HepG2 (cell line): ENCODE data around the gene ANXA5. TPM values are rescaled to one million over a fixed set of nuclear protein-coding genes. Genes with fewer than 3 reads are reported as not detected.

Source experiments
- ATAC-seq: fragments of 200-7000 bp; cut with Tn5 transposase; 3 replicates; pipeline ENCODE4 v1.9.1; 2020; ENCODE audit warnings: mild to moderate bottlenecking, moderate library complexity
- BruUV-seq: library from RNA; stranded (reverse); fragments of 400-500 nt; replicated peaks from 2 replicates; lab custom pipeline; 2021; lab: Mats Ljungman, UMichigan
- CTCF ChIA-PET: fragments of 300-600 bp; formaldehyde crosslinking; extraction: SDS; loops from one replicate; lab custom pipeline; 2021; ENCODE audit warnings: low total read pairs, inconsistent platforms, low intra/inter-chr PET ratio; lab: Yijun Ruan, JAX
- POLR2A ChIA-PET: fragments of 350-600 bp; sonication (Branson Sonifier 250); formaldehyde crosslinking; loops from one replicate; lab custom pipeline; 2020; ENCODE audit warnings: antibody characterized with exemption, inconsistent platforms; lab: Yijun Ruan, JAX
- DNase-seq: peaks from one replicate; pipeline ENCODE4 v3.0.0-alpha.2; 2015; ENCODE audit warnings: low spot score
- FAIRE-seq: peaks from 3 replicates; lab custom pipeline; 2011; peaks lifted over from hg19 to GRCh38; lab: Jason Lieb, UNC
- H2AFZ ChIP-seq: one replicate; pipeline ENCODE4 v1.6.1; 2011; ENCODE audit warnings: low read length, inconsistent platforms
- H3K27ac ChIP-seq: fragments of 300-600 bp; 3 replicates; pipeline ENCODE4 v1.8.0; 2011; ENCODE audit warnings: mixed run types, mild to moderate bottlenecking, mixed read lengths, low read length, inconsistent platforms; ENCODE audit not compliant: insufficient read depth; ENCODE audit errors: extremely low read length
- H3K27me3 ChIP-seq, 2 experiments: fragments of 200-600 bp in 1 of 2; 2 replicates in 1 of 2; 3 replicates in 1 of 2; pipeline versions ENCODE4 v1.6.0 to v1.8.0; 2011; ENCODE audit warnings: low read length in 2 of 2, mild to moderate bottlenecking in 2 of 2, moderate library complexity in 2 of 2, inconsistent platforms in 1 of 2; ENCODE audit not compliant: insufficient read depth in 2 of 2, control insufficient read depth in 1 of 2
- H3K36me3 ChIP-seq, 2 experiments: fragments of 200-600 bp in 1 of 2; replicated peaks in 1 of 2; 2 replicates in 1 of 2; 3 replicates in 1 of 2; pipeline versions ENCODE4 v1.5.1 to v1.8.0; 2011; ENCODE audit warnings: low read length in 2 of 2, inconsistent platforms in 1 of 2; ENCODE audit not compliant: insufficient read depth in 2 of 2, control insufficient read depth in 1 of 2
- H3K4me1 ChIP-seq: 2 replicates; pipeline ENCODE4 v1.5.1; 2012; ENCODE audit warnings: low read length, inconsistent platforms; ENCODE audit not compliant: insufficient read depth
- H3K4me2 ChIP-seq: 2 replicates; pipeline ENCODE4 v1.6.0; 2011; ENCODE audit warnings: low read depth, low read length, inconsistent platforms
- H3K4me3 ChIP-seq, 3 experiments: fragments of 200-600 bp in 1 of 3; sonication (generic), shearing (Covaris generic) in 1 of 3; replicated peaks in 1 of 3; 2 replicates each; pipeline ENCODE4 v1.5.1; 2011 to 2016; ENCODE audit warnings: low read length in 3 of 3, inconsistent platforms in 2 of 3, low read depth in 2 of 3, mild to moderate bottlenecking in 2 of 3, control low read depth in 1 of 3, mixed read lengths in 1 of 3; ENCODE audit not compliant: insufficient read depth in 1 of 3
- H3K79me2 ChIP-seq: one replicate; pipeline ENCODE4 v1.6.1; 2011; ENCODE audit warnings: low read length, inconsistent platforms; ENCODE audit not compliant: insufficient read depth
- H3K9ac ChIP-seq: 2 replicates; pipeline ENCODE4 v1.6.0; 2011; ENCODE audit warnings: mild to moderate bottlenecking, low read depth, low read length, inconsistent platforms; ENCODE audit not compliant: insufficient read depth
- H3K9me3 ChIP-seq: 2 replicates; pipeline ENCODE4 v1.5.1; 2012; ENCODE audit warnings: mild to moderate bottlenecking, low read length
- H4K20me1 ChIP-seq: 2 replicates; pipeline ENCODE4 v1.6.0; 2011; ENCODE audit warnings: inconsistent platforms, mild to moderate bottlenecking, low read length, moderate library complexity; ENCODE audit not compliant: insufficient read depth
- CREB1 ChIP-seq, 2 experiments: fragments of 450-650 bp in 1 of 2; IDR thresholded peaks; 2 replicates each; pipeline ENCODE4 v1.6.1; 2016 to 2017; ENCODE audit warnings: control low read depth in 1 of 2, mild to moderate bottlenecking in 1 of 2, missing compliant biosample characterization in 1 of 2, missing genetic modification characterization in 1 of 2
- EZH2 ChIP-seq: conservative IDR thresholded peaks from 2 replicates; pipeline ENCODE4 v1.6.1; 2012; ENCODE audit warnings: mild to moderate bottlenecking, low read depth, low read length, moderate library complexity
- GTF2F1 ChIP-seq: fragments of 150-350 bp; IDR thresholded peaks from 2 replicates; pipeline ENCODE4 v1.6.1; 2014; ENCODE audit warnings: low read length
- NFATC3 ChIP-seq: sonication (generic); formaldehyde crosslinking; IDR thresholded peaks from 2 replicates; pipeline ENCODE4 v1.5.1; 2020; ENCODE audit warnings: mild to moderate bottlenecking, missing genetic modification reagents
- SMARCC2 ChIP-seq: fragments of 450-650 bp; IDR thresholded peaks from 2 replicates; pipeline ENCODE4 v1.6.1; 2017; ENCODE audit warnings: antibody characterized with exemption, mild to moderate bottlenecking
- SMARCE1 ChIP-seq: fragments of 450-650 bp; IDR thresholded peaks from 2 replicates; pipeline ENCODE4 v1.6.1; 2017; ENCODE audit warnings: borderline replicate concordance
- YEATS4 ChIP-seq: sonication (generic); formaldehyde crosslinking; IDR thresholded peaks from 2 replicates; pipeline ENCODE4 v1.4.0; 2020; ENCODE audit warnings: missing genetic modification reagents, borderline replicate concordance
- ZBTB20 ChIP-seq: sonication (generic); formaldehyde crosslinking; IDR thresholded peaks from 2 replicates; pipeline ENCODE4 v1.8.1; 2023; ENCODE audit warnings: missing genetic modification reagents, low read depth, mild to moderate bottlenecking, borderline replicate concordance
- ZBTB21 ChIP-seq: sonication (generic); formaldehyde crosslinking; IDR thresholded peaks from 2 replicates; pipeline ENCODE4 v1.4.0; 2020; ENCODE audit warnings: missing genetic modification reagents
- ZNF572 ChIP-seq: sonication (generic); formaldehyde crosslinking; IDR thresholded peaks from 2 replicates; pipeline ENCODE4 v1.5.1; 2020; ENCODE audit warnings: mild to moderate bottlenecking, missing genetic modification reagents
- ZNF674 ChIP-seq: sonication (generic); formaldehyde crosslinking; IDR thresholded peaks from 2 replicates; pipeline ENCODE4 v1.5.0; 2020; ENCODE audit warnings: low read depth, mild to moderate bottlenecking, missing genetic modification reagents
- ZNF766 ChIP-seq: sonication (generic); formaldehyde crosslinking; IDR thresholded peaks from 2 replicates; pipeline ENCODE4 v1.5.0; 2020; ENCODE audit warnings: missing genetic modification reagents, borderline replicate concordance
- ZNF781 ChIP-seq: sonication (generic); formaldehyde crosslinking; IDR thresholded peaks from 2 replicates; pipeline ENCODE4 v1.5.1; 2020; ENCODE audit warnings: borderline replicate concordance, mild to moderate bottlenecking, missing genetic modification reagents; ENCODE audit errors: not compliant biosample characterization
- WGBS: methylation state at CpG from one replicate; pipeline ENCODE4 v1.1.6; 2017; ENCODE audit warnings: low lambda C conversion rate; 5-methylcytosine and 5-hydroxymethylcytosine counted together
- in situ Hi-C: cut with HindIII; loops from 2 replicates; pipeline ENCODE4 v1.10.0; 2017; ENCODE audit warnings: low pct_unique_long_range_greater_than_20kb; ENCODE audit not compliant: extremely low pct_ligation_motif_present
- intact Hi-C: fragments of 100-400 bp; cut with micrococcal nuclease; formaldehyde crosslinking; loops from one replicate; pipeline ENCODE4 v1.10.0; 2022; ENCODE audit not compliant: unreplicated experiment
- polyA plus RNA-seq, 8 experiments: library from polyadenylated mRNA; depleted of rRNA in 3 of 8; stranded (reverse) in 7 of 8; unstranded in 1 of 8; fragments of >200 nt; fragmentation: Illumina TruSeq in 4 of 8; extraction: Trizol in 4 of 8; gene quantifications; 2 replicates each; pipeline versions ENCODE4 v1.2.1 to v1.2.3, GENCODE V29; 2011 to 2016; ENCODE audit warnings: low read depth in 4 of 8, missing spikeins in 1 of 8, mixed read lengths in 1 of 8; ENCODE audit not compliant: insufficient read depth in 1 of 8
- total RNA-seq, 5 experiments: library from RNA; depleted of rRNA; stranded (reverse); fragments of >200 nt; fragmentation: Illumina TruSeq; extraction: Trizol; gene quantifications; 2 replicates each; pipeline ENCODE4 v1.2.3, GENCODE V29; 2016; ENCODE audit warnings: low read depth in 1 of 5
- TF ChIP-seq, protein P1 (sequence below): fragments of 450-650 bp; IDR thresholded peaks from 2 replicates; pipeline ENCODE4 v1.6.1; 2016
- TF ChIP-seq, protein P2 (sequence below): fragments of 450-650 bp; IDR thresholded peaks from 2 replicates; pipeline ENCODE4 v1.6.1; 2017; ENCODE audit warnings: mild to moderate bottlenecking

Gene ANXA5
- total and polyA plus RNA-seq, 2 of the 13 experiments (the other 11 are each of a cell fraction or from before 2014, with no cell fraction given) = 209 to 342 TPM

DNA sequence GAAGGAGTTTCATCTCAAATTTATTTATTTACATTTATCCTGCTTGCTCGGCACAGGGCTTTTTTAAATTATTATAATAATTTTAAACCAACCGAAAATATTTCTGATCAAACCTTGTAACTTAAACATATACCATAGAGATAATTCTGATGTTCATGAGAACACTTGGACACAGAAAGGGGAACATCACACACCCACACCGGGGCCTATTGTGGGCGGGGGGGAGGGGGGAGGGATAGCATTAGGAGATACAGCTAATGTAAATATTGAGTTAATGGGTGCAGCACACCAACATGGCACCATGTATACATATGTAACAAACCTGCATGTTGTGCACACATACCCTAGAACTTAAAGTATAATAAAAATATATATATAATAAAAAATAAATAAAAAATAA, 2.9 kb downstream of the ANXA5 start:
- no peak for FAIRE-seq

DNA sequence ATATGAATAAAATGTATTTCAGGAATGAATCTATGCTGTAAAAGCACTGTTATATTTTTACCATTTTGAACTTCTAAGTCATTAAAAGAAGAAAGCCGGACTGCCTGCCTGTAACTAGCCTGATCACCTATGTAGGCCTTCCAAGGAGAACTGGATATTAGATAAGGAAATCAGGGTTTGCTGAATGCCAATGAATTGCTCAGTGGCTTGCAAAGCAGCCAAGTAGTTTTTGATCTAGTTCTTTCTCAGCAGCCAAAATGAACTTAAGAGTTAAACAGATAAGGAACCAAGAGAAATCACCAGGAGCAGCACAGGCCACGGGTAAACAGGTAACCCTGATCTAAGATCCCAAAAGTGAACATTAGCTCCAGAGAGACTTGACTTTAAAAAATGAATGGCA, 3.3 kb downstream of the ANXA5 start:
- intact Hi-C loops = no loop called here
- Histone ChIP-seq H3K9me3 (no peaks in the 10 kb centered on the region), H3K36me3 (peaks cover 7 to 12% of the 10 kb centered on the region in 2 experiments), H3K27ac (no peak overlapping the region), H3K27me3 (peaks cover 0 to 6% of the 10 kb centered on the region in 2 experiments; a peak in 3 of 5 replicates), H3K79me2 (peaks cover 77% of the 10 kb centered on the region), H3K4me2 (peak overlapping the region; percentile 55), H3K9ac (0 out of 2 replicates have a peak overlapping the region, but pooled peaks have one; percentile 10), H2AFZ (no peak overlapping the region), H4K20me1 (peaks cover 34% of the 10 kb centered on the region), H3K4me3 (peak overlapping the region in 2 of 3 experiments; percentile 5 to 12; a peak in 2 of 6 replicates), H3K4me1 (peaks cover 77% of the 10 kb centered on the region)
- 75% methylated on average over 2 of the region's 2 CpGs for WGBS
- in situ Hi-C loops = no loop called here
- no peak for ATAC-seq
- FAIRE-seq = no peak
- CTCF ChIA-PET = no interaction called here
- DNase-seq = no peak
- POLR2A ChIA-PET = interaction anchor here (0.7 kb wide), 1 partner anchor 18 kb away, joined by 3 read pairs; no protein-coding TSS in a partner anchor
- BruUV-seq = no TSS peak
- TF ChIP-seq ZNF674 (CRISPR knock-in tag) = no peak
- TF ChIP-seq ZBTB21 (CRISPR knock-in tag) = no peak
- TF ChIP-seq SMARCE1 = no peak
- TF ChIP-seq CREB1 (IDR thresholded peaks at IDR 0.05) = no peak
- TF ChIP-seq CREB1 (CRISPR knock-in tag; IDR thresholded peaks at IDR 0.05) = no peak
- no peak for TF ChIP-seq NFATC3 (CRISPR knock-in tag)
- TF ChIP-seq ZNF766 (CRISPR knock-in tag) = no peak
- TF ChIP-seq, protein P1, sequence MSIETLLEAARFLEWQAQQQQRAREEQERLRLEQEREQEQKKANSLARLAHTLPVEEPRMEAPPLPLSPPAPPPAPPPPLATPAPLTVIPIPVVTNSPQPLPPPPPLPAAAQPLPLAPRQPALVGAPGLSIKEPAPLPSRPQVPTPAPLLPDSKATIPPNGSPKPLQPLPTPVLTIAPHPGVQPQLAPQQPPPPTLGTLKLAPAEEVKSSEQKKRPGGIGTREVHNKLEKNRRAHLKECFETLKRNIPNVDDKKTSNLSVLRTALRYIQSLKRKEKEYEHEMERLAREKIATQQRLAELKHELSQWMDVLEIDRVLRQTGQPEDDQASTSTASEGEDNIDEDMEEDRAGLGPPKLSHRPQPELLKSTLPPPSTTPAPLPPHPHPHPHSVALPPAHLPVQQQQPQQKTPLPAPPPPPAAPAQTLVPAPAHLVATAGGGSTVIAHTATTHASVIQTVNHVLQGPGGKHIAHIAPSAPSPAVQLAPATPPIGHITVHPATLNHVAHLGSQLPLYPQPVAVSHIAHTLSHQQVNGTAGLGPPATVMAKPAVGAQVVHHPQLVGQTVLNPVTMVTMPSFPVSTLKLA = no peak
- TF ChIP-seq YEATS4 = no peak
- no peak for TF ChIP-seq GTF2F1
- TF ChIP-seq EZH2 = no peak
- no peak for TF ChIP-seq ZBTB20 (CRISPR knock-in tag)

More for the DNA sequence above, 2.9 kb downstream of the ANXA5 start:
- Histone ChIP-seq H3K4me3 (peak overlapping the region in 1 of 3 experiments; percentile 18; a peak in 1 of 6 replicates), H2AFZ (no peak overlapping the region), H3K79me2 (peaks cover 73% of the 10 kb centered on the region), H3K4me2 (peak overlapping the region; percentile 55), H3K4me1 (peaks cover 77% of the 10 kb centered on the region), H4K20me1 (peaks cover 34% of the 10 kb centered on the region), H3K27ac (no peak overlapping the region), H3K9me3 (no peaks in the 10 kb centered on the region), H3K9ac (no peak overlapping the region), H3K36me3 (peaks cover 4 to 12% of the 10 kb centered on the region in 2 experiments; a peak in 3 of 5 replicates), H3K27me3 (peaks cover 0 to 6% of the 10 kb centered on the region in 2 experiments; a peak in 3 of 5 replicates)
- WGBS = 77% methylated on average over 4 of the region's 4 CpGs
- no peak for DNase-seq
- no TSS peak for BruUV-seq
- ChIA-PET POLR2A (interaction anchor here (0.7 kb wide), 1 partner anchor 18 kb away, joined by 3 read pairs; no protein-coding TSS in a partner anchor), CTCF (no interaction called here)
- TF ChIP-seq, protein P2, sequence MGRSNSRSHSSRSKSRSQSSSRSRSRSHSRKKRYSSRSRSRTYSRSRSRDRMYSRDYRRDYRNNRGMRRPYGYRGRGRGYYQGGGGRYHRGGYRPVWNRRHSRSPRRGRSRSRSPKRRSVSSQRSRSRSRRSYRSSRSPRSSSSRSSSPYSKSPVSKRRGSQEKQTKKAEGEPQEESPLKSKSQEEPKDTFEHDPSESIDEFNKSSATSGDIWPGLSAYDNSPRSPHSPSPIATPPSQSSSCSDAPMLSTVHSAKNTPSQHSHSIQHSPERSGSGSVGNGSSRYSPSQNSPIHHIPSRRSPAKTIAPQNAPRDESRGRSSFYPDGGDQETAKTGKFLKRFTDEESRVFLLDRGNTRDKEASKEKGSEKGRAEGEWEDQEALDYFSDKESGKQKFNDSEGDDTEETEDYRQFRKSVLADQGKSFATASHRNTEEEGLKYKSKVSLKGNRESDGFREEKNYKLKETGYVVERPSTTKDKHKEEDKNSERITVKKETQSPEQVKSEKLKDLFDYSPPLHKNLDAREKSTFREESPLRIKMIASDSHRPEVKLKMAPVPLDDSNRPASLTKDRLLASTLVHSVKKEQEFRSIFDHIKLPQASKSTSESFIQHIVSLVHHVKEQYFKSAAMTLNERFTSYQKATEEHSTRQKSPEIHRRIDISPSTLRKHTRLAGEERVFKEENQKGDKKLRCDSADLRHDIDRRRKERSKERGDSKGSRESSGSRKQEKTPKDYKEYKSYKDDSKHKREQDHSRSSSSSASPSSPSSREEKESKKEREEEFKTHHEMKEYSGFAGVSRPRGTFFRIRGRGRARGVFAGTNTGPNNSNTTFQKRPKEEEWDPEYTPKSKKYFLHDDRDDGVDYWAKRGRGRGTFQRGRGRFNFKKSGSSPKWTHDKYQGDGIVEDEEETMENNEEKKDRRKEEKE = no peak
- TF ChIP-seq ZNF572 (CRISPR knock-in tag) (no peak), ZNF781 (no peak), SMARCC2 (no peak)
- in situ Hi-C loops = no loop called here
- intact Hi-C loops = no loop called here
- ATAC-seq = no peak
